Right atrium auricular region (tissue), 2 donors: ENCODE measurements around the gene TMEM258. TPM values are rescaled to one million over a fixed set of nuclear protein-coding genes. Genes with fewer than 3 reads are reported as not detected.
A peak's percentile ranks its signal among the peaks of the same experiment; 100 is the strongest.

ENCODE experiments used
- DNase-seq: peaks from one replicate; pipeline ENCODE4 v3.0.0-alpha.2; 2019; ENCODE audit warnings: low spot score
- H3K27ac ChIP-seq, 2 donors: fragments of 200-600 bp; sonication (generic); 1 replicate in 1 of 2; 2 replicates in 1 of 2; pipeline ENCODE4 v1.5.1; 2016 to 2019
- H3K27me3 ChIP-seq, 2 donors: fragments of 200-600 bp; sonication (generic); one replicate each; pipeline versions ENCODE4 v1.5.1 to v1.6.0; 2017 to 2019
- H3K36me3 ChIP-seq: fragments of 200-600 bp; sonication (generic); one replicate; pipeline ENCODE4 v1.5.1; 2016
- H3K4me1 ChIP-seq, 2 donors: fragments of 200-600 bp; sonication (generic); one replicate each; pipeline versions ENCODE4 v1.5.1 to v1.6.0; 2017 to 2019
- H3K4me3 ChIP-seq, 2 donors: fragments of 200-600 bp; sonication (generic); 1 replicate in 1 of 2; 2 replicates in 1 of 2; pipeline ENCODE4 v1.5.1; 2017 to 2019; ENCODE audit warnings: mild to moderate bottlenecking in 1 of 2, moderate library complexity in 1 of 2
- H3K9me3 ChIP-seq, 2 donors: fragments of 200-600 bp; sonication (generic); one replicate each; pipeline ENCODE4 v1.5.1; 2019
- total RNA-seq, 2 donors: library from RNA; depleted of rRNA; stranded (reverse); fragments of >200 nt; gene quantifications; one replicate each; pipeline ENCODE4 v1.1.0, GENCODE V29; 2016
- TF ChIP-seq, protein P1 (sequence below), 2 donors: fragments of 200-600 bp; sonication (generic); IDR thresholded peaks; one replicate each; pipeline ENCODE4 v1.5.1; 2019; ENCODE audit warnings: antibody characterized with exemption in 2 of 2

The TMEM258 gene
- total RNA-seq, 2 donors from 2014 or later, result 43.4 to 54.7 TPM

DNA sequence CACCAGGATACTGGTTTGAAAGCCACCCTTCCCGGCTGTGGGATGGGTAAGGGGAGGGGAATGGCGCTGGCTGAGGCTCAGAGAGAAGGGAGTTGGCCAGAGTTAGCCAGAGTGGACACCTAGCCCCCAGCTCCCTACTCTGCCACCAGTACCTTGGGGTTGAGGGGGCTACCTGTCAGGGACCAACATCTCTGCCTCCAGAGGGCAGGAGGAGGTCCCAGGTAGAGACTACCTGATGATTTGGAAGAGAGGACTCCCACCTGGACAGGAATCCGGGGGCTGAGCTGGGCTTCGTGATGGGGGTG is 36.3 kb downstream of the TMEM258 start:
- DNase-seq, result no peak
- Histone ChIP-seq H3K9me3 (no peaks in the 10 kb centered on the region), H3K4me1 (peaks cover 0 to 9% of the 10 kb centered on the region in 2 donors), H3K27me3 (no peaks in the 10 kb centered on the region), H3K27ac (no peak overlapping the region), H3K4me3 (no peak overlapping the region), H3K36me3 (no peaks in the 10 kb centered on the region)
- TF ChIP-seq, protein P1, sequence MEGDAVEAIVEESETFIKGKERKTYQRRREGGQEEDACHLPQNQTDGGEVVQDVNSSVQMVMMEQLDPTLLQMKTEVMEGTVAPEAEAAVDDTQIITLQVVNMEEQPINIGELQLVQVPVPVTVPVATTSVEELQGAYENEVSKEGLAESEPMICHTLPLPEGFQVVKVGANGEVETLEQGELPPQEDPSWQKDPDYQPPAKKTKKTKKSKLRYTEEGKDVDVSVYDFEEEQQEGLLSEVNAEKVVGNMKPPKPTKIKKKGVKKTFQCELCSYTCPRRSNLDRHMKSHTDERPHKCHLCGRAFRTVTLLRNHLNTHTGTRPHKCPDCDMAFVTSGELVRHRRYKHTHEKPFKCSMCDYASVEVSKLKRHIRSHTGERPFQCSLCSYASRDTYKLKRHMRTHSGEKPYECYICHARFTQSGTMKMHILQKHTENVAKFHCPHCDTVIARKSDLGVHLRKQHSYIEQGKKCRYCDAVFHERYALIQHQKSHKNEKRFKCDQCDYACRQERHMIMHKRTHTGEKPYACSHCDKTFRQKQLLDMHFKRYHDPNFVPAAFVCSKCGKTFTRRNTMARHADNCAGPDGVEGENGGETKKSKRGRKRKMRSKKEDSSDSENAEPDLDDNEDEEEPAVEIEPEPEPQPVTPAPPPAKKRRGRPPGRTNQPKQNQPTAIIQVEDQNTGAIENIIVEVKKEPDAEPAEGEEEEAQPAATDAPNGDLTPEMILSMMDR (IDR thresholded peaks at IDR 0.05), result no peak

- H3K27me3 ChIP-seq, result no peaks in the 10 kb centered on the region
- H3K9me3 ChIP-seq, result no peaks in the 10 kb centered on the region
- DNase-seq, result no peak
- H3K4me1 ChIP-seq, result peaks cover 0 to 9% of the 10 kb centered on the region in 2 donors
- no peak overlapping the region for H3K4me3 ChIP-seq
- no peaks in the 10 kb centered on the region for H3K36me3 ChIP-seq
- TF ChIP-seq, protein P1 (IDR thresholded peaks at IDR 0.05), result no peak
- no peak overlapping the region for H3K27ac ChIP-seq
Observed at GRCh38 chr11:61754534-61755482, 37.6 kb downstream of the TMEM258 start.

GRCh38 chr11:61753672-61754071 is 38.7 kb downstream of the TMEM258 start:
- Histone ChIP-seq H3K27me3 (no peaks in the 10 kb centered on the region), H3K4me1 (peaks cover 0 to 9% of the 10 kb centered on the region in 2 donors), H3K4me3 (peak overlapping the region in 1 of 2 donors; percentile 58), H3K27ac (no peak overlapping the region), H3K9me3 (no peaks in the 10 kb centered on the region), H3K36me3 (no peaks in the 10 kb centered on the region)
- TF ChIP-seq, protein P1 (IDR thresholded peaks at IDR 0.05), result no peak
- no peak for DNase-seq

DNA sequence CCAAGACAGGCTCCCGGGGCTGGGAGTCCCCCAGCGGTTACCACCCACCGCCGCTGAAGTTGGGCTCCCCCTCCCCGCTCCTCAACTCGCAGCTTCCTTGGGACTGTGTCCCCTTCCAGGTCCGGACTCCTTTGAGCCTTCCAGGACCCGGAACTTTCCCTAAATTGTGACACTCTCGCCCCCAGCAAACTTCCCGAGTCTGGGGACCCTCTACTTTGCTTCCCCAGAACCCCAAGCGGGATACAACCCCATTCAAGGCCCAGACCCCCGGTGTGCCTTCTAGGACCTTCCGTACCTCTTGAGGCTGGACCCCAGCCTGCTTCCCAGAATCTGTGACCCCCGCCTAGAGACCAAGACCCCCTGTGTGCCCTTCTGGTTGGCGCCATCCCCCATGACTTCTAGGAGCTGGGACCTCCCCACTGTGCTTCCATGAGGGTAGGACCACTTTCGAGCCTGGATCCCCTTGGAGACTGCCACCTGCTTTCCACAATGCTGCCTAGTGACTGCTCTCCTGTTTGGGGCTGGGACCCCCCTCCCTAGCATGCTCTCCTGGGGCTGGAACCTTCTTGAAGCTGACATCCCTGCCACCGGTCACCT is 39.4 kb downstream of the TMEM258 start:
- Histone ChIP-seq H3K36me3 (no peaks in the 10 kb centered on the region), H3K9me3 (no peaks in the 10 kb centered on the region), H3K4me1 (peaks cover 0 to 12% of the 10 kb centered on the region in 2 donors), H3K4me3 (peak overlapping the region; percentile 27 to 58), H3K27me3 (no peaks in the 10 kb centered on the region), H3K27ac (no peak overlapping the region)
- TF ChIP-seq, protein P1 (IDR thresholded peaks at IDR 0.05), result no peak
- DNase-seq, result no peak

DNA sequence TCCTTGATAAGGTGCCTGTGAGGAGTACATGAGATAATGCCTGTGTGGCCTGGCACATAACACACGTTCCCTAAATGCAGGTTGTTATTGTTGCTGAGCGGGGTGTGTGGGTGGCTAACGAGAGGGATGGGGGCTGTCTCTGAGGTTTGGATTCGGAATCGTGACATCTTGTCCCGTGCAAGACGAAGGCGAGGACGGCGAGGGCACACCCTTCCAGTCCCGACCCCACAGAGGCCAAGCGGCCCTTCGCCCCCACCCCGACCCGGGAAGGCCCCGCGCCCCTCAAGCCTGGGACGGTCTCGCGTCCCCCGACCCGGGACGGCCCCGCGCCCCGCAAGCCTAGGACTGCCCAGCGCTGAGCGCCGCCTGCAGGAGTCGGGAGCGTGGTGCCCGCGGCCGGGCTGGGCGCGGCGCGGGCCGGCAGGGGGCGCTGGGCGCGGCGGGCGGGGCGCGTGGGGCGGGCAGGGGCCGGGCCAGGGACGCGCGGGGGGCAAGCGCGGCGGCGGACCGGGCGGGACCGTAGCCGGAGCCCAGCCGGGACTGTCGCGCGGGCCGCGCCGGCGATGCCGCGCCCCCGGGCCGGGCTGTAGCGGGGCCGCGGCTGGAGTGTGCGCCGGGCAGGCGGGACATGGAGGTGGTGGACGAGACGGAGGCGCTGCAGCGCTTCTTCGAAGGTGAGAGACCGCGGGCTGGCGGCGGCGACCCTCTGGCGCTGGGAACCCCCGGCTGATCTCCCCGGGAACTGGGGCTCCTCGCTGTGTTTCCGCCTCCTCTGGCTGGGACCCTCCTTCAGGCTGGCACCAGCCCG is 40.1 kb downstream of the TMEM258 start, which contains the start of gene MYRF:
TSS of gene MYRF (plus strand) at position 520 of the 808 bp plus-strand sequence. CDS start at position 629, 109 bp downstream.
- no peaks in the 10 kb centered on the region for H3K27me3 ChIP-seq
- no peak for DNase-seq
- TF ChIP-seq, protein P1 (IDR thresholded peaks at IDR 0.05), result peak; percentile 39 to 58
- H3K4me3 ChIP-seq, result peak within 1 kb of the TSS; percentile 27 to 58
- peaks cover 0 to 17% of the 10 kb centered on the region in 2 donors for H3K4me1 ChIP-seq
- H3K9me3 ChIP-seq, result no peaks in the 10 kb centered on the region
- no peak within 1 kb of the TSS for H3K27ac ChIP-seq
- no peaks in the 10 kb centered on the region for H3K36me3 ChIP-seq
